HepG2 (cell line): ENCODE data around the gene TECTA. TPM values are rescaled to one million over a fixed set of nuclear protein-coding genes. Genes with fewer than 3 reads are reported as not detected.
A peak's percentile ranks its signal among the peaks of the same experiment; 100 is the strongest.

Experiments
- ATM ChIP-seq: fragments of 450-650 bp; IDR thresholded peaks from 2 replicates; pipeline ENCODE4 v1.7.1; 2017; ENCODE audit warnings: mild to moderate bottlenecking, borderline replicate concordance
- CBX2 ChIP-seq, 2 experiments: fragments of 200-600 bp in 1 of 2; sonication (generic); formaldehyde crosslinking in 1 of 2; IDR thresholded peaks; 2 replicates each; pipeline versions ENCODE4 v1.7.0 to v1.8.1; 2018 to 2022; ENCODE audit warnings: low read depth in 2 of 2, low read length in 1 of 2, mild to moderate bottlenecking in 1 of 2, missing genetic modification reagents in 1 of 2
- E2F2 ChIP-seq: sonication (generic); formaldehyde crosslinking; IDR thresholded peaks from 2 replicates; pipeline ENCODE4 v1.4.0; 2020; ENCODE audit warnings: missing genetic modification reagents, borderline replicate concordance
- HNF1B ChIP-seq: sonication (generic); formaldehyde crosslinking; IDR thresholded peaks from 2 replicates; pipeline ENCODE4 v1.5.1; 2020; ENCODE audit warnings: mild to moderate bottlenecking, moderate library complexity, missing genetic modification reagents
- KLF11 ChIP-seq: IDR thresholded peaks from 2 replicates; pipeline ENCODE4 v1.6.1; 2016; ENCODE audit warnings: missing compliant biosample characterization
- MBNL3 ChIP-seq: fragments of 250-450 bp; sonication (Bioruptor Pico); conservative IDR thresholded peaks from 2 replicates; pipeline ENCODE4 v1.8.0; 2022; ENCODE audit warnings: mild to moderate bottlenecking, inconsistent platforms
- RORA ChIP-seq: sonication (generic); formaldehyde crosslinking; IDR thresholded peaks from 2 replicates; pipeline ENCODE4 v1.5.0; 2020; ENCODE audit warnings: mild to moderate bottlenecking, missing genetic modification reagents, moderate library complexity
- TIGD3 ChIP-seq: sonication (generic); formaldehyde crosslinking; IDR thresholded peaks from 2 replicates; pipeline ENCODE4 v1.5.1; 2020; ENCODE audit warnings: mild to moderate bottlenecking, missing genetic modification reagents, borderline replicate concordance
- ZNF235 ChIP-seq: sonication (generic); formaldehyde crosslinking; IDR thresholded peaks from 2 replicates; pipeline ENCODE4 v1.8.1; 2023; ENCODE audit warnings: mild to moderate bottlenecking, missing genetic modification reagents, borderline replicate concordance
- ZNF251 ChIP-seq: sonication (generic); formaldehyde crosslinking; IDR thresholded peaks from 2 replicates; pipeline ENCODE4 v1.9.0; 2021; ENCODE audit warnings: mild to moderate bottlenecking, missing genetic modification reagents
- ZNF318 ChIP-seq: sonication (generic); formaldehyde crosslinking; IDR thresholded peaks from 2 replicates; pipeline ENCODE4 v1.4.0; 2020; ENCODE audit warnings: mild to moderate bottlenecking, missing genetic modification reagents
- ZNF430 ChIP-seq: sonication (generic); formaldehyde crosslinking; IDR thresholded peaks from 2 replicates; pipeline ENCODE4 v1.9.0; 2021; ENCODE audit warnings: mild to moderate bottlenecking, missing genetic modification reagents
- ZNF484 ChIP-seq: sonication (generic); formaldehyde crosslinking; IDR thresholded peaks from 2 replicates; pipeline ENCODE4 v1.5.1; 2020; ENCODE audit warnings: mild to moderate bottlenecking, low read depth, missing genetic modification reagents, borderline replicate concordance
- ZNF567 ChIP-seq: sonication (generic); formaldehyde crosslinking; IDR thresholded peaks from 2 replicates; pipeline ENCODE4 v1.8.1; 2023; ENCODE audit warnings: mild to moderate bottlenecking, missing genetic modification reagents, borderline replicate concordance
- ZNF749 ChIP-seq: sonication (generic); formaldehyde crosslinking; IDR thresholded peaks from 2 replicates; pipeline ENCODE4 v1.8.0; 2022; ENCODE audit warnings: mild to moderate bottlenecking, missing genetic modification reagents, moderate library complexity, borderline replicate concordance
- ZNF781 ChIP-seq: sonication (generic); formaldehyde crosslinking; IDR thresholded peaks from 2 replicates; pipeline ENCODE4 v1.5.1; 2020; ENCODE audit warnings: borderline replicate concordance, mild to moderate bottlenecking, missing genetic modification reagents; ENCODE audit errors: not compliant biosample characterization
- polyA plus RNA-seq, 8 experiments: library from polyadenylated mRNA; depleted of rRNA in 3 of 8; stranded (reverse) in 7 of 8; unstranded in 1 of 8; fragments of >200 nt; fragmentation: Illumina TruSeq in 4 of 8; extraction: Trizol in 4 of 8; gene quantifications; 2 replicates each; pipeline versions ENCODE4 v1.2.1 to v1.2.3, GENCODE V29; 2011 to 2016; ENCODE audit warnings: low read depth in 4 of 8, missing spikeins in 1 of 8, mixed read lengths in 1 of 8; ENCODE audit not compliant: insufficient read depth in 1 of 8
- total RNA-seq, 5 experiments: library from RNA; depleted of rRNA; stranded (reverse); fragments of >200 nt; fragmentation: Illumina TruSeq; extraction: Trizol; gene quantifications; 2 replicates each; pipeline ENCODE4 v1.2.3, GENCODE V29; 2016; ENCODE audit warnings: low read depth in 1 of 5

The TECTA gene
- total and polyA plus RNA-seq, 2 of the 13 experiments (the other 11 are each of a cell fraction or from before 2014, with no cell fraction given): 0.04 to 0.17 TPM

- no peak for TF ChIP-seq ZNF318 (CRISPR knock-in tag)
- no peak for TF ChIP-seq ZNF235 (CRISPR knock-in tag)
- no peak for TF ChIP-seq TIGD3 (CRISPR knock-in tag)
- no peak for TF ChIP-seq MBNL3
- no peak for TF ChIP-seq CBX2 (IDR thresholded peaks at IDR 0.05; ENCODE audit: low read depth, low read length)
- TF ChIP-seq CBX2 (CRISPR knock-in tag; IDR thresholded peaks at IDR 0.05; ENCODE audit: low read depth): no peak; the same call in 1 of the 2 replicates
- TF ChIP-seq ZNF749 (CRISPR knock-in tag): no peak
- TF ChIP-seq KLF11 (CRISPR knock-in tag): no peak
- TF ChIP-seq ZNF430 (CRISPR knock-in tag): peak; percentile 67; the same call in 1 of the 2 replicates
- peak; percentile 58; the same call in 1 of the 2 replicates for TF ChIP-seq HNF1B (CRISPR knock-in tag)
- no peak for TF ChIP-seq RORA (CRISPR knock-in tag)
- TF ChIP-seq ZNF251 (CRISPR knock-in tag): no peak
- no peak for TF ChIP-seq ATM
- no peak for TF ChIP-seq ZNF781 (CRISPR knock-in tag)
- no peak for TF ChIP-seq E2F2 (CRISPR knock-in tag)
- no peak for TF ChIP-seq ZNF484 (CRISPR knock-in tag)
- no peak for TF ChIP-seq ZNF567
Observed at GRCh38 chr11:121231576-121232278, 130.7 kb downstream of the TECTA start (continued).
